Measurements from ENCODE around the gene RENBP.

Gene RENBP

DNA sequence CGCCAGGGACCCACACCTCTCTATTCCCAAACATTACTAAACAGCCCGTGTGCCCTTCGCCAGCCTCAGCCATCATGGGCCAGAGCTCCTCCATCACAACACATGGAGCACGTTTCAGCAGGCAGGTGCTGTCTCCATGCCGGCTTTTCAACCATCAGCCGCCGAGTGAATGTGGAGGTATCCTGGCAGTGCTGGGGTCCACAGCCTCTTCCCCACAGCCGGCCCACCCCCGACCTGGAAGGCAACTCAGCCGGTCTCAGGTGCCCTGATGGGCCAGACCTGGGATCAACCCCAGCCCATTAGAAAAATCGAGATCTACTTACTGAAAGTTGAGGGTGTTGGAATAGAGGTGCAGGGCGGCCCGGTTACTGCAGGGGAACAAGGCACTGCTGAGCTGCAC is 12.7 kb downstream of the RENBP start:
- DNase-seq: no peak

- no peak for DNase-seq
Observed at GRCh38 chrX:153931151-153931550, 13.3 kb downstream of the RENBP start.

- DNase-seq: no peak
Observed at GRCh38 chrX:153930011-153930910, 14.2 kb downstream of the RENBP start.

GRCh38 chrX:153929576-153929975 is 14.9 kb downstream of the RENBP start:
- no peak for DNase-seq

DNA sequence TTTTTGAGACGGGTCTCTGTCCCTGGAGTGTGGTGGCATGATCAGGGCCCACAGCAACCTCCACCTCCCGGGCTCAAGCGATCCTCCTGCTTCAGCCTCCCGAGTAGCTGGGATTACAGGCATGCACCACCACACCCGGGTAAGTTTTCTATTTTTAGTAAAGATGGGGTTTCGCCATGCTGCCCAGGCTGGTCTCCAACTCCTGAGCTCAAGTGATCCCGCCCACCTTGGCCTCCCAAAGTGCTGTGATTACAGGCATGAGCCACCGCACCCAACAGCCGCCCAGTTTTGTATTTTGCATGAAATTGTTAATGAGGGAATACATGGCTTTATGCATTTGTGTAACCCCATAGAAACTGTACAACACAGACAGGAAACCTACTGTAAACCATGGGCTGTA is 15.6 kb downstream of the RENBP start:
- no peak for DNase-seq

DNA sequence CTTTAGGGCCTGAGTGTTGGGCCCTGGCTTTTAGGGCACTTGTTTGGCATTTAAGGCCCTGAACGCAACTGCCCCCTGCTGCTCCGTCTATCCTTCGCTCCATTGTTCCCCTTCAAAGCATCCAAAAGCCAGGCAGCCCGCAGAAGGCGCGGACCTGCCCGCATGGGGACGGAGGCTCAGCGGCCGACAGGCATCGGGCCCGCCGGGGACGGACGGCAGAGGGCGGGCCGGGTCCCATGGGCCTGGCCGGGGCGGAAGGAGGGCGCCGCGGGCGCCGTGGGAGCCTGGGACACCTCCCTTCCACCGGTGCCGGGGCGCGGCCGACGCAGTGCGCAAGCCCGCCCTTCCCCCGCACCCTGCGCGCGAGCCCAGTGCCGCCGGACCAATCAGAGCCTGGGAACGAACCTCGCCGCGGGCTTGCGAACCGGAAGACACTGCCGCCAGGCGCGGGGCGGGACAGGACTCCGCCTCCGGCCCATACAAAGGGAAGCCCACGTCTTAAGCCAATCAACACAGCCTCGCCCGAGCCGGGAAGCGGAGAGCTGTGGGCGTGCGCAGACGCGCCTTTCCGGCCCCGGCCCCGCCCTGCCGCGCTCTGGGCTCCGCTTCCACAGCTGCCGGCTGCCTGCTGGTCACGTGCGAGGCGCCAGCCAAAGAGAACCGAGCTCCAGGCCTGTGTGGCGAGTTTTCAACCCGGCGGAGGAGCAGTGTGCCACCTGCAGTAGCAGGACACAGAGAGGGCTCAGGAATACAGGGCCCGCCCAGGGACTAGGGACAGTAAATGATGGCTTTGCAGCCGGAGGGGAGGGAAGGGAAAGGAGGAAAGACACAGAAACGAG is 16.3 kb downstream of the RENBP start:
- peak; percentile 95 for DNase-seq

GRCh38 chrX:153927672-153927921 is 16.8 kb downstream of the RENBP start:
- no peak for DNase-seq

DNA sequence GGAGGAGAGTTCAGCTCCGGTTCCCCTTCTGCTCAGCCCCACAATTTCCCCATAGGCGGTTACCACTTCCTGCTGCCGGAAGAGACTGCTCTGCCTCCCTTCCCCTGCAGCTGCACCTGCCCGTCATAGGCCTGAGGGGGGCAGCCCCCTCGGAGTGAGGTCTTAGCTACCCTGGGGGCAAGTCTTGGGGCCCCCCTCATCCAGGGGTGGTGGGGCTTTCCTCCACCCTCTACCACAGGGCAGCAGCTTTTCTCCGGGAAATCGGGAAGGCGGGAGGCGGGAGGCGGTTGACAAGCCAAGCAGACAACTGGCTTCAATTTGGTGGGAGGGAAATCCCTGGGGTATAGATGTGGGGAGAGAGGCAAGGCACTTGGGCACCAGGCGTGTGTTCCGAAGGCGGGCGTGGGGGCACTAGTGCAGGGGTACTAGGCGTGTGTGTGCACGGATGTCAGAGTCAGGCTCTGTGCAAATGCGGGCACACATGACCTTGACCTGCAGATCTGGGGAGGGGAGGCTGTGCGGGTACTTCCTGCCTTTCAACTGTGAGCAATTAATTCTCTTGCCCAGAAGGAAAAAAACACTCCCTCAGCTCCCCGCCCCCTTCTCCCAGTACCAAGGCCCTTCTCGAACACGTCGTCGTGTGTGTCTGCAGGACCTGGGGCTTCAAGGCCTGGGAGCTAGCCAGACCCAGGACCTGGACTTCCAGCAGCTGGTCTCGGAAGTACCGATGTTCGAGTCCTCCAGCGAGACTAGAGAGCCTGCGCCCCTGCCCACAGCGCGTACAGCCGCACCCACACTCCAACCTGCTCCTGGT is 17.4 kb downstream of the RENBP start:
- peak; percentile 73 for DNase-seq

- DNase-seq: no peak
Observed at GRCh38 chrX:153926552-153926857, 17.9 kb downstream of the RENBP start.

GRCh38 chrX:153925739-153926551 is 18.5 kb downstream of the RENBP start, which contains the start of gene ARHGAP4:
TSS of gene ARHGAP4 (minus strand) at chrX:153926264. CDS start at chrX:153926202, 62 bp downstream.
- DNase-seq: no peak

GRCh38 chrX:153925387-153925738 is 19.1 kb downstream of the RENBP start:
- no peak for DNase-seq

GRCh38 chrX:153924149-153924861 is 20.1 kb downstream of the RENBP start:
- DNase-seq: peak; percentile 57

- peak; percentile 30 for DNase-seq
Observed at GRCh38 chrX:153922932-153923857, 21.2 kb downstream of the RENBP start.

- DNase-seq: peak; percentile 32
Observed at GRCh38 chrX:153921511-153922446, 22.7 kb downstream of the RENBP start.

GRCh38 chrX:153921070-153921469 is 23.4 kb downstream of the RENBP start:
- DNase-seq: no peak

DNA sequence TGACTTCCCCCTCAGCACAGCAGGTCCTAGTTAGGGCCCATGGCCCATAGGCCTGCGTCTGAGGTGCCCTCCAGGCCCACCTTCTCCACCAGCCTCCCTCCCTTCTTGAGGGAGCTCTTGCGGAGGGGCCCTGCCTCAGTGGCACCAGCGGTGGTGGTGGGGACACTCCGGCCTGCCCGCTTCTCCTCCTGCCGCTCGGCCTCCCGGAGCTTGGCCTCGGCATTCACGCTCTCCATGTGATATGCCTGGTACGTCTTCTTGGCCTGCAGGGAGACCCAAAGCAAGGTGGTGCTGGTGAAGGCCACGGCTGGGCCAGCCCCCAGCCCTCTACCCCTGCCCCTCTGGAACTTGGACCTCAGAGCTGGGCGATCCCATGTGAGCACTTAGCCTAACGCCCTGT is 23.9 kb downstream of the RENBP start:
- no peak for DNase-seq

DNA sequence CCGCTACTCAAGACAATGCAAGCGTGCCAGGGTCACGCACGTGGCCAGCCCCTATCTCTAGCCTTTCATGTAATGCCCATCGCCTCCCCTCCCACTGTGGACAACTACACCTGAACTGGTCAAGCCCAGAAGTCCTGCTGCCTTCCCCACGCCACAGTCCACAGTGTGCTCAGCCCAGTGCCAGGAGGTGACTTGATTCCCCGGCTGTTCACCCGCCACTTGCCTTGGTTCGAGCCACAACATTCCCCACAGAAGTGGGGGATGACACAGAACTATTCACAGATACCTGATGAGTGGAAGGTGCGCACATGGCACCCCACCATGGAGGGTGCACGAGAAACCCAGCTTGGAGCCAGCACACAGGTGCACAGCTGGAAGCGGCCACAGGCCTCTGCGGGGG is 25.2 kb downstream of the RENBP start:
- DNase-seq: no peak

DNA sequence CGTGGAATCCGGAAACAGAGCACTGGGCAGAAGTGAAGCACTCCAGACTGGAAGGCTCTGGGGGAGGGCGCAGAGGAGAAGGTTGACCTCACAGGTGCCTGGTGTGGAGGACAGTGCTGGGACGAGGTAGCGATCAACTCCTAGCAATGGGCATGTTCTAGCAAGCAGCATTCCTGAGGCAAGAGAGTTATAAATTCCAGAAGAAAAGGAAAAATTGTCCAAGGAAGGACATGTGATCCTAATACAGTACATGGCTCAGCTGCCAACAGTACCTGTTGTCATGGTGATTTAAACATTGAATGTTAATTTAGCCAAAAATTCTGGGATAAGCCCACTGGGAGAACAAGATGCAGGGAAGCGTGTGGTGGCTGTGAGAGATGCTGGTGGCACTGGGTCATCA is 26.6 kb downstream of the RENBP start:
- no peak for DNase-seq

- DNase-seq: no peak
Observed at GRCh38 chrX:153913701-153914100, 30.7 kb downstream of the RENBP start.

GRCh38 chrX:153913211-153913610 is 31.2 kb downstream of the RENBP start:
- DNase-seq: no peak

Measured in NCI-H1694 (cell line).